Right atrium auricular region (tissue), 2 donors: Measurements from ENCODE around the gene USP48. TPM values are rescaled to one million over a fixed set of nuclear protein-coding genes. Genes with fewer than 3 reads are reported as not detected.

ENCODE experiments used
- DNase-seq: peaks from one replicate; pipeline ENCODE4 v3.0.0-alpha.2; 2019; ENCODE audit warnings: low spot score
- H3K27ac ChIP-seq, 2 donors: fragments of 200-600 bp; sonication (generic); 1 replicate in 1 of 2; 2 replicates in 1 of 2; pipeline ENCODE4 v1.5.1; 2016 to 2019
- H3K27me3 ChIP-seq, 2 donors: fragments of 200-600 bp; sonication (generic); one replicate each; pipeline versions ENCODE4 v1.5.1 to v1.6.0; 2017 to 2019
- H3K36me3 ChIP-seq: fragments of 200-600 bp; sonication (generic); one replicate; pipeline ENCODE4 v1.5.1; 2016
- H3K4me1 ChIP-seq, 2 donors: fragments of 200-600 bp; sonication (generic); one replicate each; pipeline versions ENCODE4 v1.5.1 to v1.6.0; 2017 to 2019
- H3K4me3 ChIP-seq, 2 donors: fragments of 200-600 bp; sonication (generic); 1 replicate in 1 of 2; 2 replicates in 1 of 2; pipeline ENCODE4 v1.5.1; 2017 to 2019; ENCODE audit warnings: mild to moderate bottlenecking in 1 of 2, moderate library complexity in 1 of 2
- H3K9me3 ChIP-seq, 2 donors: fragments of 200-600 bp; sonication (generic); one replicate each; pipeline ENCODE4 v1.5.1; 2019
- total RNA-seq, 2 donors: library from RNA; depleted of rRNA; stranded (reverse); fragments of >200 nt; gene quantifications; one replicate each; pipeline ENCODE4 v1.1.0, GENCODE V29; 2016
- TF ChIP-seq, protein P1 (sequence below), 2 donors: fragments of 200-600 bp; sonication (generic); IDR thresholded peaks; one replicate each; pipeline ENCODE4 v1.5.1; 2019; ENCODE audit warnings: antibody characterized with exemption in 2 of 2

The USP48 gene
- total RNA-seq, 2 donors from 2014 or later: 24.1 to 31.0 TPM

DNA sequence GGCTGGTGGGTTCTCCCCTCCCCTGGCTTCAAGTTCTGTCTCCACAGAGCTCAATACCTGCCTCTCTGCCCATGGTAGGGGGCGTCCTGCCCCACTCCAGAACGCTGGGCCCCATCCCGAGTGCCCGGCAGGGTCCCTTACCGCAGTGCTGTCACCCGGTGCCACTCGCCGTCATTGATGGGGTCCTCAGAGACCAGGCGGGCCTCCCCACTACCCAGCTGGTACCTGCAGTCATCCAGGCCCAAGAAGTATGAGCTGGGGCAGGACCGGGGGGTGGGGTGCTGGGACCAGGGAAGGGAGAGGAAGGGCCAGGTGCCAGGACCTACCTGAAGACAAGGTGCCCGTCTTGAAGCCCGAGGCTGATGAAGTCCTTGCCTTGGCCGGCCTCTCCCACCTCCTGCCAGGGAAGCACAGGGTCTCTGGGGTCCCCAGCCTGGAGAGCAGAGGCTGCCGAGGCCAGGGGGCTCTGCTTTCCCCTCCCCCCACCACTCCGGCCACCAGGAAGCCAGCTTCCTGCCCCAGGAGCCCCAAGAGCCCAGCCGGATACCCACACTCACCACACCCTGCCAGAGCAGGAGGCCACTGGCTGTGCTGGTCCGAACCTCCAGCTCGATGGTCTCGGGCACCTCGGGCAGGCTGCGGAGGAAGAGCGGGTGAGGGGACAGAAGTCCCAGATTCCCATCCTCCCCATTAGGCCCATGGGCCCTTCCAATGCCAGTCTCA, 41.2 kb upstream of the USP48 start:
- Histone ChIP-seq H3K9me3 (no peaks in the 10 kb centered on the region), H3K4me3 (no peak overlapping the region), H3K27ac (no peak overlapping the region), H3K4me1 (no peaks in the 10 kb centered on the region), H3K27me3 (no peaks in the 10 kb centered on the region), H3K36me3 (peaks cover 87% of the 10 kb centered on the region)
- DNase-seq: no peak
- TF ChIP-seq, protein P1, sequence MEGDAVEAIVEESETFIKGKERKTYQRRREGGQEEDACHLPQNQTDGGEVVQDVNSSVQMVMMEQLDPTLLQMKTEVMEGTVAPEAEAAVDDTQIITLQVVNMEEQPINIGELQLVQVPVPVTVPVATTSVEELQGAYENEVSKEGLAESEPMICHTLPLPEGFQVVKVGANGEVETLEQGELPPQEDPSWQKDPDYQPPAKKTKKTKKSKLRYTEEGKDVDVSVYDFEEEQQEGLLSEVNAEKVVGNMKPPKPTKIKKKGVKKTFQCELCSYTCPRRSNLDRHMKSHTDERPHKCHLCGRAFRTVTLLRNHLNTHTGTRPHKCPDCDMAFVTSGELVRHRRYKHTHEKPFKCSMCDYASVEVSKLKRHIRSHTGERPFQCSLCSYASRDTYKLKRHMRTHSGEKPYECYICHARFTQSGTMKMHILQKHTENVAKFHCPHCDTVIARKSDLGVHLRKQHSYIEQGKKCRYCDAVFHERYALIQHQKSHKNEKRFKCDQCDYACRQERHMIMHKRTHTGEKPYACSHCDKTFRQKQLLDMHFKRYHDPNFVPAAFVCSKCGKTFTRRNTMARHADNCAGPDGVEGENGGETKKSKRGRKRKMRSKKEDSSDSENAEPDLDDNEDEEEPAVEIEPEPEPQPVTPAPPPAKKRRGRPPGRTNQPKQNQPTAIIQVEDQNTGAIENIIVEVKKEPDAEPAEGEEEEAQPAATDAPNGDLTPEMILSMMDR (IDR thresholded peaks at IDR 0.05): no peak

DNA sequence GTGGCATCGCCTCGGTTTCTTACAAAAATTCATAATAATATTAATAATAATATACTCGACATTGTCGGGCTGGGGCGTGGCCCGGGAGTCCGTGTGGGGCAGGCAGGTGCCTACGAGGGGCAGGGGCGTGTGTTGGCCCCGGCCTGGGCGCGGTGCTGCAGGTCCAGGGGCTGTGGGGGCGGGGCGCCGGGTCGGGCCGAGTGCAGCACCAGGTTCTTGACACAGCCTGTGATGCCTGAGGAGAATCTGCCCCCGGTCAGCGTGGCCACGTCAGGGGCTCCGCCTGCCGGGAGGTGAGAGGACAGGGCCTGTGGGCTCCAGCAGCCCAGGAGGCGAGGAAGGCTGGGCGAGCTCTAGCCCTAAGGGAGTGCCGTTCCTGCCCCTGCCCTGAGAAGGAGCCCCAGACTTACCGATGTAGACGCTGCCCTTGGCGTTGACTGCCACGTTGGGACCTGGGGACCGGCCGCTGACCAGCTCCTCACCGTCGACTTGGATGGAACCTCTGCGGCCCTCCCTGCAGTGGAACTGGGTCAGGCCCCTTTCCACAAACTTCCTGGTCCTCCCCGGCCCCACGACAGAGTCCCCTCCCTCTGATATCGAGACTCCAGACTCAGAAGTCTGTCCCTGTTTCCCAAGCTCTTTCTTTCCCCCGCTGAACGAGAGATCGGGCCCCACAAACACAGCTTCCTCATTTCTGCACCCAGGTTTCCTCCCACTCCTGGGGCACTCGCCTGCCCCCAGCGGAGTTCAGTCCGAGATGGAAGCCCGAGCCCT, 40.4 kb upstream of the USP48 start:
- TF ChIP-seq, protein P1 (IDR thresholded peaks at IDR 0.05): no peak
- H3K36me3 ChIP-seq: peaks cover 79% of the 10 kb centered on the region
- DNase-seq: no peak

DNA sequence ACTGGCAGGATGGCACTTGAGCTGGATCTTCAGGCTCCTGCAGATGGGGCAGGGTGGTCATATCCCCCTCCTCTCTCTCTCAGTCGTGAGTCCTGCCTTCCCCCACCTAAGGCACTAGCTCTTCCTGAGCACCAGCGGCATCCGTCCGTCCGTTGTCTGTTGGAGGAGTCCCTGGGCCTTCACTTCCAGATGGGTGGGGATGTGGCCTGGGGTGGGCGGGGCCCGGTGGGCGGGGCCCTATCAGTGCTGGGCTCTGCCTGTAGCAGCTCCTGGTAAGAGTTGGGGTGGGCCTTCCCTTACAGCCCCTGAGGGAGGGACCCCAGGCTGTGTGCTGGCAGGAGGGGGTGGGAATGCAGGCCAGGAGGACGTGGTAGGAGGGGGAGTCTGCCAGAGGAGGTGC, 39.4 kb upstream of the USP48 start:
- DNase-seq: no peak

More for the DNA sequence above, 40.4 kb upstream of the USP48 start:
- Histone ChIP-seq H3K27me3 (no peaks in the 10 kb centered on the region), H3K4me3 (no peak overlapping the region), H3K27ac (no peak overlapping the region), H3K9me3 (no peaks in the 10 kb centered on the region), H3K4me1 (peaks cover 0 to 3% of the 10 kb centered on the region in 2 donors)

DNA sequence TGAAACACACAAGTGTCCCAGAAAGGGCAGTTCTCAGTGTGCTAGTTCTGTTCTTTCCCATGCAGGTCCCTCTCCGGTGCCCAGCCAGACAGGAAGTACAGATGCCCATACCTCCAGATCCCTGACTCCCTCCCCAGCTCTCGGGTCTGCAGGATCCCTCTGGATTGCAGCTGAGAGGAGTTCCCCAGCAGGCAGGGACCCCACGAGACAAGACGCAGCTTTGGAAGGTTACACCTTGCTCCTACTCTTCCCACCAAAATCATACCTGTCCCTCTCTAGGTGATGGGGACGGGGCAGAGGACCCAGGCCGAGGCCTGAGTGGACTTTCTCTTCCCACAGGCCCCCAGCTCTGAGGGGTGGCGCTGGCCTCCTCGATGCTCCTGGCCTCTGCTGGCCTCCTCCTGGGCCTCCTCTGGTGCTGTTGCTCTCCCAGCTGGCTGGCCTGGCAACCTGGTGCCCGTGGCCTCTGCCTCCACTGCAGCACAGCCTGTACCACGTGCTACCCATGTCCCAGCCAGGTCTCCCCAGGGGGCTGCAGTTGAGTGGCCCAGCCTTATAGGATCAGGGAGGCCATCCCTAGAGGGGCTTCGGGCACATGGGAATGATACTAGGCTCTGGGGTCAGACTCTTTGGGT, 38.6 kb upstream of the USP48 start:
- H3K4me3 ChIP-seq: no peak overlapping the region
- H3K9me3 ChIP-seq: no peaks in the 10 kb centered on the region
- DNase-seq: no peak
- TF ChIP-seq, protein P1 (IDR thresholded peaks at IDR 0.05): no peak
- peaks cover 0 to 5% of the 10 kb centered on the region in 2 donors for H3K4me1 ChIP-seq
- no peak overlapping the region for H3K27ac ChIP-seq
- no peaks in the 10 kb centered on the region for H3K27me3 ChIP-seq
- H3K36me3 ChIP-seq: peaks cover 60% of the 10 kb centered on the region

More for the DNA sequence above, 39.4 kb upstream of the USP48 start:
- peaks cover 69% of the 10 kb centered on the region for H3K36me3 ChIP-seq
- no peaks in the 10 kb centered on the region for H3K9me3 ChIP-seq
- no peaks in the 10 kb centered on the region for H3K27me3 ChIP-seq
- H3K4me1 ChIP-seq: peaks cover 0 to 5% of the 10 kb centered on the region in 2 donors
- TF ChIP-seq, protein P1 (IDR thresholded peaks at IDR 0.05): no peak
- no peak overlapping the region for H3K27ac ChIP-seq
- H3K4me3 ChIP-seq: no peak overlapping the region

DNA sequence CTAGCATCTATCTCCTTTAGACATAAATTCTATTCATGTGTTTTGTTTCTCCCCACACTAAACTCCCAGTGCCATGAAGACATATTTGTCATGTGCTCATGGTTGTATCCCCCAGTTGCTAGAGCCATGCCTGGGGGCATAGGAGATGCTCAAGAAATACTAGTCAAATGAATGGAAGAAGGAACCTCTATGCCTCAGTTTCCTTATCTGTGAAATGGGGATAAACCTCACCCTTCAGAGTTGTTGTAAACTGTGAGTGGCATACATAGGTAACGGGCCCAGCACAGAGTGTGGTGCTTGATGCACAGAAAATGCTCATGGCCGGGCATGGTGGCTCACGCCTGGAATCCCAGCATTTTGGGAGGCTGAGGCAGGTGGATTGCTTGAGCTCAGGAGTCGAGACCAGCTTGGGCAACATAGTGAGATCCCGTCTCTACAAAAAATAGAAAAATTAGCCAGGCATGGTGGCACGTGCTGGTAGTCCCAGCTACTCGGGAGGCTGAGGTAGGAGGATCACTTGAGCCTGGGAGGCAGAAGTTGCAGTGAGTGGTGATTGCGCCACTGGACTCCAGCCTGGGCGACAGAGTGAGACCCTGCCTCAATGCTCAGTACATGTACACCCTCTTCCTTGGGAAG, 37.8 kb upstream of the USP48 start:
- Histone ChIP-seq H3K4me1 (peaks cover 0 to 5% of the 10 kb centered on the region in 2 donors), H3K4me3 (no peak overlapping the region), H3K27ac (no peak overlapping the region), H3K9me3 (no peaks in the 10 kb centered on the region), H3K27me3 (no peaks in the 10 kb centered on the region), H3K36me3 (peaks cover 53% of the 10 kb centered on the region)
- DNase-seq: no peak
- TF ChIP-seq, protein P1 (IDR thresholded peaks at IDR 0.05): no peak
